Measurements from ENCODE around the gene PPP1CA. TPM values are rescaled to one million over a fixed set of nuclear protein-coding genes. Genes with fewer than 3 reads are reported as not detected.

PPP1CA gene
- total RNA-seq, 1 experiment from 2014 or later = 384 TPM

DNA sequence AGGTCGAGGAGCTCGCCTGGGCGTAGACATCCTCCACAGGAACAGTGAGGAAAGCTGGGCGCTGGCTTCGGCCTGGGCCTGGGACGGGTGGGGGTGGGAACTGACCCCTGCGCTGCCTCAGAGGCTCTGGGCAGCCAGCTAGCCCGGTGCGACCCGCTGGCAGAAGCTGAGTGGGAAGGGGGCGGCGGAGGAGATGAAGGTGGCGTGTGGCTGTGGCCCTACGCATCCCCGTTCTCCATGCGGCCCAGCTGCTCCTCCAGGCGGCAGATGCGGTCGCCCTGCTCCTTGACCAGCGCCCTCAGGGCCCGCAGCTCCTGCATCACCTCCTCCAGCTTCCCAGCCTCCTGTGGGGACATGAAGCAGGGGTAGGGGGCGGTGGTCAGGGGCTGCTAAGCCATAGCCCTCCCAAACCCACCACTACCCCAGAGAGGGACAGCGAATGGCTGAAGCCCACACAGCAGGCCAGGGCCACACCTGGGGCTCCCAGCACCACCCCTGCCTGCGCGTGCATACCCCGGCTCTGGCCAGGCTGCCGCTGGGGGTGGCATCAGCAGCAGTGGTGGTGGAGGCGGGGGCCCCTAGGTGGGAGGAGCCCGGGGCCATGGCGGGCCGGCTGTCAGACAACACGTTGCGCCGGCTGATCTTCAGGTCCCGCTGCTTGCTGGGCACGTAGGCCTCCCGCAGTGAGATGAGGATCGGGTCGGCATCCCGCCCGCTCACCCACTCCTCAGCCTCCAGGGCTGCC, 36.7 kb upstream of the PPP1CA start:
- POLR2A ChIA-PET = interaction anchor here (0.8 kb wide), 1 partner anchor 44 kb away, joined by 4 read pairs; the partner anchor contains the start of gene AIP

DNA sequence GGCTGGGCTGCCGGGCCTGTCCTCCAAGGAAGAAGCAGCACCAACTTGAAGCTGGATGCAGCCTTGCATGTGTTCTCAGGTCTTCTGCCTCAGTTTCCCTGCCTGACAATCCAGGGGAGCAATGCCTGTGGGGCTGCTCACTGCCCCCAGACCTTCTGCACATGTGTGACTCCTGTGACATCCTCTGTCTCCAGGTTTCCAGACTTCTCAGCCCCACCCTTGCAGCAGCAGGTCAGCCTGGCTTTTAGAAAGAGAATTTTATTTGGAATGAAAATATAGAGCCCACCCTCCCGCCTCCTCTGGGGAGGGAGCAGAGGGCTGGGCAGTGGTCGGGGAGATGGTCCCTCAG, 36.1 kb upstream of the PPP1CA start:
- Histone ChIP-seq H3K9me3 (no peaks in the 10 kb centered on the region), H3K27me3 (replicated peaks; ENCODE audit: control insufficient read depth, insufficient read depth, low read length) (no peaks in the 10 kb centered on the region), H3K4me1 (peaks cover 10% of the 10 kb centered on the region; the same call in 1 of the 2 replicates), H3K36me3 (ENCODE audit: control insufficient read depth, insufficient read depth, low read length) (peaks cover 29% of the 10 kb centered on the region), H3K4me3 (ENCODE audit: low read depth, low read length) (no peak overlapping the region)
- H3K36me3 Mint-ChIP-seq (ENCODE audit: insufficient read depth, unreplicated experiment) = peaks cover 83% of the 10 kb centered on the region
- TF ChIP-seq, protein P1, sequence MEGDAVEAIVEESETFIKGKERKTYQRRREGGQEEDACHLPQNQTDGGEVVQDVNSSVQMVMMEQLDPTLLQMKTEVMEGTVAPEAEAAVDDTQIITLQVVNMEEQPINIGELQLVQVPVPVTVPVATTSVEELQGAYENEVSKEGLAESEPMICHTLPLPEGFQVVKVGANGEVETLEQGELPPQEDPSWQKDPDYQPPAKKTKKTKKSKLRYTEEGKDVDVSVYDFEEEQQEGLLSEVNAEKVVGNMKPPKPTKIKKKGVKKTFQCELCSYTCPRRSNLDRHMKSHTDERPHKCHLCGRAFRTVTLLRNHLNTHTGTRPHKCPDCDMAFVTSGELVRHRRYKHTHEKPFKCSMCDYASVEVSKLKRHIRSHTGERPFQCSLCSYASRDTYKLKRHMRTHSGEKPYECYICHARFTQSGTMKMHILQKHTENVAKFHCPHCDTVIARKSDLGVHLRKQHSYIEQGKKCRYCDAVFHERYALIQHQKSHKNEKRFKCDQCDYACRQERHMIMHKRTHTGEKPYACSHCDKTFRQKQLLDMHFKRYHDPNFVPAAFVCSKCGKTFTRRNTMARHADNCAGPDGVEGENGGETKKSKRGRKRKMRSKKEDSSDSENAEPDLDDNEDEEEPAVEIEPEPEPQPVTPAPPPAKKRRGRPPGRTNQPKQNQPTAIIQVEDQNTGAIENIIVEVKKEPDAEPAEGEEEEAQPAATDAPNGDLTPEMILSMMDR (IDR thresholded peaks at IDR 0.05; ENCODE audit: insufficient read depth in 1 of 2, low read depth in 1 of 2, low read length in 1 of 2, severe bottlenecking in 1 of 2, unreplicated experiment in 1 of 2) = no peak
- no TSS peak for BruUV-seq (replicated peaks)
- H3K4me3 Mint-ChIP-seq (ENCODE audit: unreplicated experiment) = no peak overlapping the region
- CTCF ChIA-PET = interaction anchor here (2.0 kb wide), 1 partner anchor 36 kb away, joined by 6 read pairs; the partner anchor contains the start of gene PPP1CA
- intact Hi-C loops (cut with micrococcal nuclease; ENCODE audit: unreplicated experiment) = no loop called here
- peak overlapping the region; percentile 9 for H3K27ac Mint-ChIP-seq (ENCODE audit: unreplicated experiment)
- POLR2A ChIA-PET = no interaction called here
- no peak for DNase-seq
- H3K9me3 Mint-ChIP-seq (ENCODE audit: unreplicated experiment) = no peaks in the 10 kb centered on the region
- H3K4me1 Mint-ChIP-seq (ENCODE audit: low read depth, unreplicated experiment) = no peaks in the 10 kb centered on the region
- H3K27me3 Mint-ChIP-seq (ENCODE audit: insufficient read depth, unreplicated experiment) = no peaks in the 10 kb centered on the region

More for the DNA sequence above, 36.7 kb upstream of the PPP1CA start:
- intact Hi-C loops (cut with micrococcal nuclease; ENCODE audit: unreplicated experiment) = no loop called here
- Histone ChIP-seq H3K4me1 (peaks cover 12% of the 10 kb centered on the region; the same call in 1 of the 2 replicates), H3K4me3 (ENCODE audit: low read depth, low read length) (no peak overlapping the region), H3K27me3 (replicated peaks; ENCODE audit: control insufficient read depth, insufficient read depth, low read length) (no peaks in the 10 kb centered on the region), H3K9me3 (no peaks in the 10 kb centered on the region), H3K36me3 (ENCODE audit: control insufficient read depth, insufficient read depth, low read length) (peaks cover 28% of the 10 kb centered on the region)
- Mint-ChIP-seq H3K4me3 (ENCODE audit: unreplicated experiment) (no peak overlapping the region), H3K27me3 (ENCODE audit: insufficient read depth, unreplicated experiment) (no peaks in the 10 kb centered on the region), H3K9me3 (ENCODE audit: unreplicated experiment) (no peaks in the 10 kb centered on the region), H3K4me1 (ENCODE audit: low read depth, unreplicated experiment) (no peaks in the 10 kb centered on the region), H3K27ac (ENCODE audit: unreplicated experiment) (peak overlapping the region; percentile 9), H3K36me3 (ENCODE audit: insufficient read depth, unreplicated experiment) (peaks cover 87% of the 10 kb centered on the region)
- CTCF ChIA-PET = interaction anchor here (1.1 to 2.0 kb wide), 2 partner anchors 31 to 37 kb away, joined by 3 to 6 read pairs; partner anchors contain the start of gene PPP1CA
- DNase-seq = no peak
- TF ChIP-seq, protein P1 (IDR thresholded peaks at IDR 0.05; ENCODE audit: insufficient read depth in 1 of 2, low read depth in 1 of 2, low read length in 1 of 2, severe bottlenecking in 1 of 2, unreplicated experiment in 1 of 2) = no peak
- BruUV-seq (replicated peaks) = TSS peak; percentile 6

DNA sequence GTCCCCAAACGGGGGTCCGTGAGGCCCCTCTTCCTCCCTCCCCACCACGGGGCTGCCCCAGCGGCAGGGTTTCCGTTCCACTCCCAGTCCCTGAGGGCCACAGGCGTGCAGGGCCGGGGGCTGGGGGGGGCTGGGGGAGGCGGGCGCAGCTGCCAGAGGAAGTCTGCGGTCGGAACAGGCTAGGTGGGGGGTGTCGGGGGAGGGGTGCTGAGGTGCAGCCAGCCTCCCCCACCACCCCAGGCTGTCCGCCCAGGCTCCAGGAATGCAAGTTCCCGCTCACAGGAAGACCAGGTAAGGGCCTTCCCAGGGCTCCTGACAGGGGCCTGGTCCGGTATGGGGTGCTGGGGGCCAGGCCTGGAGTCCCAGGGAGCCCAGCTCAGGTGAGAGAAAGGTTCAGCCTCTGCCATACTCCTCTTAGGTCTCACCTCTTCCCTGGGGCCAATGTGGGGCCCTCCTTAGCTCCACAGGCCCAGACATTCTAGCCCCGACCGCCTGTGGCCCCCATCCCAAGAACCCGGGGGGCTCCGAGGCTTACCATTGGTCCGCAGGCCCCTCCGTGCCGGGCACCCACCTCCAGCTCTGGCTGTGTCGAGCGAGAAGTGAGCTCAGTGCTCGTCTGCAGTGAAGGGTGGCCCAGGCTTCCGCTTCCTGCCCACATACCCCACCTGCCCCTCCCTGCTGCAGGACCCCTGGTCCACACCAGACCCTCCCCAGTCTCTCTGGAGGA, 35.6 kb upstream of the PPP1CA start, which contains the start of gene PTPRCAP:
TSS of gene PTPRCAP (minus strand) at position 601 of the 727 bp plus-strand sequence. CDS start at position 538, 63 bp downstream.
- H3K27ac Mint-ChIP-seq (ENCODE audit: unreplicated experiment) = peak within 1 kb of the TSS; percentile 45
- POLR2A ChIA-PET = interaction anchor here (1.2 kb wide), 1 partner anchor 28 kb away, joined by 3 read pairs; no protein-coding TSS in a partner anchor
- peaks cover 4% of the 10 kb centered on the region; the same call in 1 of the 2 replicates for H3K4me1 ChIP-seq

More for the DNA sequence above, 35.6 kb upstream of the PPP1CA start, which contains the start of gene PTPRCAP:
- Histone ChIP-seq H3K4me3 (ENCODE audit: low read depth, low read length) (no peak within 1 kb of the TSS), H3K9me3 (no peaks in the 10 kb centered on the region), H3K36me3 (ENCODE audit: control insufficient read depth, insufficient read depth, low read length) (peaks cover 29% of the 10 kb centered on the region), H3K27me3 (replicated peaks; ENCODE audit: control insufficient read depth, insufficient read depth, low read length) (no peaks in the 10 kb centered on the region)
- DNase-seq = no peak
- no peaks in the 10 kb centered on the region for H3K4me1 Mint-ChIP-seq (ENCODE audit: low read depth, unreplicated experiment)
- no peaks in the 10 kb centered on the region for H3K9me3 Mint-ChIP-seq (ENCODE audit: unreplicated experiment)
- H3K36me3 Mint-ChIP-seq (ENCODE audit: insufficient read depth, unreplicated experiment) = peaks cover 83% of the 10 kb centered on the region
- H3K4me3 Mint-ChIP-seq (ENCODE audit: unreplicated experiment) = no peak within 1 kb of the TSS
- intact Hi-C loops (cut with micrococcal nuclease; ENCODE audit: unreplicated experiment) = no loop called here
- CTCF ChIA-PET = interaction anchor here (2.0 kb wide), 1 partner anchor 36 kb away, joined by 6 read pairs; the partner anchor contains the start of gene PPP1CA
- no peaks in the 10 kb centered on the region for H3K27me3 Mint-ChIP-seq (ENCODE audit: insufficient read depth, unreplicated experiment)
- no TSS peak for BruUV-seq (replicated peaks)
- TF ChIP-seq, protein P1 (IDR thresholded peaks at IDR 0.05; ENCODE audit: insufficient read depth in 1 of 2, low read depth in 1 of 2, low read length in 1 of 2, severe bottlenecking in 1 of 2, unreplicated experiment in 1 of 2) = no peak

Measured in Caco-2 (cell line).